A673 (cell line): ENCODE results near the gene MDP1.

Experiments used
- CTCF ChIP-seq: fragments of 300-800, 200-600 bp; sonication (generic); conservative IDR thresholded peaks from 2 replicates; pipeline ENCODE4 v1.5.1; 2017; ENCODE audit warnings: low read depth, mild to moderate bottlenecking, antibody characterized with exemption, low read length, moderate library complexity, mixed read lengths
- EZH2 ChIP-seq: fragments of 200-600 bp; sonication (generic); IDR thresholded peaks from 2 replicates; pipeline ENCODE4 v1.6.1; 2017; ENCODE audit warnings: borderline replicate concordance, low read depth, mild to moderate bottlenecking, mixed read lengths, antibody characterized with exemption, low read length; ENCODE audit not compliant: poor library complexity, severe bottlenecking

- TF ChIP-seq CTCF = no peak
- TF ChIP-seq EZH2 = no peak
Measured at GRCh38 chr14:24246765-24247212, 30.9 kb upstream of the MDP1 start.
